Measurements from ENCODE around the gene SEMA4D. TPM values are rescaled to one million over a fixed set of nuclear protein-coding genes. Genes with fewer than 3 reads are reported as not detected.

The SEMA4D gene
- total and polyA plus RNA-seq, 2 experiments from 2014 or later = 9.4 to 10.4 TPM

DNA sequence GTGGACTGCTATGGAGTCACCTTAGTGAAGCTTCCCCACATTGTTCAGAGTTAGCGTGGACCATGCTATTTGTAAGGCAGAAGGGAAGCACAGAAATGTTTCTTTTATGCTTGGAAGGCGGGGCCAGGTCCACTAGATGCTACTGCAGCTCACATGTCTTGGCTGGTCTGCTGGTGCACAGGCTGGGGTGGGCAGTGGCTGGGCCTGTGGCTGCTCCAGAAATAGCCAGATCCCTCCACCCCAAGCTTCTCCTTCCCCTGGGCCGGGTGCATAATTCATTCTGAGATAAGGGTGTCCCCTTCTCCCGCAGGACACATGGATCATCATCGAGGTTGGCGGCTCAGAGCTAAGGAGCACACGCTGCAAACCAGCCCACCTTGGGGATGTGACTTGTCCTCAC is 14.5 kb upstream of the SEMA4D start:
- no peaks in the 10 kb centered on the region for H3K9me2 ChIP-seq (replicated peaks; ENCODE audit: insufficient read depth)
- no peaks in the 10 kb centered on the region for H3K4me1 ChIP-seq (ENCODE audit: insufficient read depth)
- no peaks in the 10 kb centered on the region for H3K9me3 ChIP-seq (ENCODE audit: low read depth)
- H3K27me3 ChIP-seq = no peaks in the 10 kb centered on the region
- 95% methylated on average over 7 of the region's 7 CpGs for WGBS (ENCODE audit: low lambda C conversion rate, missing lambda C conversion rate)
- H3K4me2 ChIP-seq = no peak overlapping the region
- H3K36me3 ChIP-seq (replicated peaks; ENCODE audit: insufficient read depth, low read depth) = no peaks in the 10 kb centered on the region
- H3K79me2 ChIP-seq = no peaks in the 10 kb centered on the region
- no peak overlapping the region for H2AFZ ChIP-seq
- H4K20me1 ChIP-seq (ENCODE audit: insufficient read depth, poor library complexity, severe bottlenecking) = no peaks in the 10 kb centered on the region
- TF ChIP-seq EZH2phosphoT487 (IDR thresholded peaks at IDR 0.05; ENCODE audit: low read depth, severe bottlenecking, unreplicated experiment) = no peak
- no peak for TF ChIP-seq EZH2 (IDR thresholded peaks at IDR 0.05; ENCODE audit: borderline replicate concordance)
- TF ChIP-seq, protein P1, sequence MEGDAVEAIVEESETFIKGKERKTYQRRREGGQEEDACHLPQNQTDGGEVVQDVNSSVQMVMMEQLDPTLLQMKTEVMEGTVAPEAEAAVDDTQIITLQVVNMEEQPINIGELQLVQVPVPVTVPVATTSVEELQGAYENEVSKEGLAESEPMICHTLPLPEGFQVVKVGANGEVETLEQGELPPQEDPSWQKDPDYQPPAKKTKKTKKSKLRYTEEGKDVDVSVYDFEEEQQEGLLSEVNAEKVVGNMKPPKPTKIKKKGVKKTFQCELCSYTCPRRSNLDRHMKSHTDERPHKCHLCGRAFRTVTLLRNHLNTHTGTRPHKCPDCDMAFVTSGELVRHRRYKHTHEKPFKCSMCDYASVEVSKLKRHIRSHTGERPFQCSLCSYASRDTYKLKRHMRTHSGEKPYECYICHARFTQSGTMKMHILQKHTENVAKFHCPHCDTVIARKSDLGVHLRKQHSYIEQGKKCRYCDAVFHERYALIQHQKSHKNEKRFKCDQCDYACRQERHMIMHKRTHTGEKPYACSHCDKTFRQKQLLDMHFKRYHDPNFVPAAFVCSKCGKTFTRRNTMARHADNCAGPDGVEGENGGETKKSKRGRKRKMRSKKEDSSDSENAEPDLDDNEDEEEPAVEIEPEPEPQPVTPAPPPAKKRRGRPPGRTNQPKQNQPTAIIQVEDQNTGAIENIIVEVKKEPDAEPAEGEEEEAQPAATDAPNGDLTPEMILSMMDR (IDR thresholded peaks at IDR 0.05; ENCODE audit: poor library complexity) = no peak
- H3K27ac ChIP-seq = no peak overlapping the region
- H3K4me3 ChIP-seq = no peak overlapping the region
- DNase-seq (ENCODE audit: low spot score) = no peak

DNA sequence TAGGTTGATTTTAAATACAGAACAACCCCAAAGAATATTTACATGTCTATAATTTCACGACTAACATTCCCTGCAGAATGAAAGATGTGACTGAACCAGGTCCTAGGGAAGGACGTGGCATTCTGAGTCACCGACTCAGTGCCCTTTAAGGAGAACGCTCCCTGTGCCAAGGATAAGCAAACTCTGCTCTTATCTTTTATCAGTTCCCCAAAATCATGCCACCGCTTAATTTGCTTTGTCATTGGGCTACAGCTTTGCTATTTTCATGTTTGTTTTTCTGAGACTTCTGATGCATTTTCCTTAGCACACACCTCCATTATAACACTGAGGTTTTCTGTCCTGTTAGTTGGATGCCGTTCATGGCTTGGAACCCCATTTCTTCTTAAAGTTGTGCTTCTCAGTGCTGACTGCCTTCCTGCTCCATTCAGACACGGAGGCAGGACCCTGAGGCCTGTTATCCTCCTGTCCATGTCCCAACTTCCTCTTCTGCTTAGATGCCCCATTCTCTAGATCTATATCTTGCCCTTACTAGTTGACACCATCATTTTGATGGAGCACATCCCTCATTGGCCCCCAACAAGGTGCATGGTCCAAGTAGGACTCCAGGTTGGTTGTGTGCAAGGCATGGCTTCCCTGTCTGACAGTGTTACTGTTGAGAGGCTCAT is 11.2 kb upstream of the SEMA4D start:
- 95% methylated on average over 7 of the region's 7 CpGs for WGBS (ENCODE audit: low lambda C conversion rate, missing lambda C conversion rate)
- H4K20me1 ChIP-seq (ENCODE audit: insufficient read depth, poor library complexity, severe bottlenecking) = no peaks in the 10 kb centered on the region

DNA sequence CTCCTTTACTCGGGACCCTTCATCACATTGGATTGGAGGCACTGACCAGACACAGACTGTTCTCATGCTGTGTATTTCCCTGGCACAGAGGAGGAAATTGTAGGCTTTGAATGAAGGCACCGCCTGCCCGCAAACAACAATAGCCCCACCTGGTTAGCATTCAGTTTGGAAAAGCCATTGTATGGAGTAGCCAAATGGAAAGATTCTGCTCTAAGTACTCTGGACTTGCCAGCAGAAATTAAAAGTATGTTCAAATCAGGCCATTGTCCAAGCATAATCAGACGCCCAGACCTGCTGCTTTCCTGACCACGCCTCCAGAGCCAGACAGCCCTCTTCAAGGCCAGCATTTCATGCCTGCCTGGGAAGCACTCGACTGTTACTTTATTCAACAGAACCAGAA is 8.0 kb upstream of the SEMA4D start:
- Histone ChIP-seq H3K4me3 (no peak overlapping the region), H3K9me2 (replicated peaks; ENCODE audit: insufficient read depth) (no peaks in the 10 kb centered on the region), H3K27ac (no peak overlapping the region), H3K79me2 (no peaks in the 10 kb centered on the region), H3K9me3 (ENCODE audit: low read depth) (no peaks in the 10 kb centered on the region), H3K27me3 (no peaks in the 10 kb centered on the region), H3K4me1 (ENCODE audit: insufficient read depth) (no peaks in the 10 kb centered on the region), H3K36me3 (replicated peaks; ENCODE audit: insufficient read depth, low read depth) (no peaks in the 10 kb centered on the region), H4K20me1 (ENCODE audit: insufficient read depth, poor library complexity, severe bottlenecking) (no peaks in the 10 kb centered on the region), H3K4me2 (no peak overlapping the region), H2AFZ (no peak overlapping the region)
- 78% methylated on average over 6 of the region's 6 CpGs for WGBS (ENCODE audit: low lambda C conversion rate, missing lambda C conversion rate)
- no peak for DNase-seq (ENCODE audit: low spot score)
- TF ChIP-seq EZH2 (IDR thresholded peaks at IDR 0.05; ENCODE audit: borderline replicate concordance) (no peak), EZH2phosphoT487 (IDR thresholded peaks at IDR 0.05; ENCODE audit: low read depth, severe bottlenecking, unreplicated experiment) (no peak)
- TF ChIP-seq, protein P1 (IDR thresholded peaks at IDR 0.05; ENCODE audit: poor library complexity) = no peak

More for the DNA sequence above, 11.2 kb upstream of the SEMA4D start:
- Histone ChIP-seq H3K79me2 (no peaks in the 10 kb centered on the region), H3K27ac (no peak overlapping the region), H3K4me1 (ENCODE audit: insufficient read depth) (no peaks in the 10 kb centered on the region), H2AFZ (no peak overlapping the region), H3K4me3 (no peak overlapping the region), H3K4me2 (no peak overlapping the region), H3K9me3 (ENCODE audit: low read depth) (no peaks in the 10 kb centered on the region), H3K27me3 (no peaks in the 10 kb centered on the region), H3K9me2 (replicated peaks; ENCODE audit: insufficient read depth) (no peaks in the 10 kb centered on the region), H3K36me3 (replicated peaks; ENCODE audit: insufficient read depth, low read depth) (no peaks in the 10 kb centered on the region)
- DNase-seq (ENCODE audit: low spot score) = no peak
- TF ChIP-seq EZH2 (IDR thresholded peaks at IDR 0.05; ENCODE audit: borderline replicate concordance) (no peak), EZH2phosphoT487 (IDR thresholded peaks at IDR 0.05; ENCODE audit: low read depth, severe bottlenecking, unreplicated experiment) (no peak)
- TF ChIP-seq, protein P1 (IDR thresholded peaks at IDR 0.05; ENCODE audit: poor library complexity) = no peak
